Activated T-helper 1 cell treated with anti-CD3 and anti-CD28 coated beads, Interleukin-12 subunit alpha, Interleukin-12 subunit beta, Interleukin-2, Interleukin-4 antibody, amounts not matched to agents 30 ng/mL and 10 ng/mL and 1 ng/mL, durations not matched to agents 14 hours and 24 hours and 36 hours (primary cell): ENCODE data around the gene PHACTR4. TPM values are rescaled to one million over a fixed set of nuclear protein-coding genes. Genes with fewer than 3 reads are reported as not detected.
A peak's percentile ranks its signal among the peaks of the same experiment; 100 is the strongest.
"Not testable (repeated sequence)": the region's sequence is repeated elsewhere in the genome, so short reads cannot be mapped to it uniquely, and the experiment has no call there.

Experiments used
- DNase-seq: peaks from one replicate; pipeline ENCODE4 v3.0.0; 2021; ENCODE audit warnings: low spot score
- H3K27ac Mint-ChIP-seq: one replicate; pipeline ENCODE4 v1.8.0; 2021; ENCODE audit warnings: mild to moderate bottlenecking, mixed read lengths
- H3K27me3 Mint-ChIP-seq: one replicate; pipeline ENCODE4 v1.8.0; 2022; ENCODE audit warnings: mild to moderate bottlenecking, moderate library complexity, mixed read lengths; ENCODE audit not compliant: insufficient read depth
- H3K36me3 Mint-ChIP-seq: one replicate; pipeline ENCODE4 v1.8.0; 2021; ENCODE audit warnings: low read depth, mixed read lengths
- H3K4me1 Mint-ChIP-seq: one replicate; pipeline ENCODE4 v1.8.0; 2021; ENCODE audit warnings: low read depth, mixed read lengths
- H3K4me3 Mint-ChIP-seq: one replicate; pipeline ENCODE4 v1.8.0; 2021; ENCODE audit warnings: mild to moderate bottlenecking, moderate library complexity, mixed read lengths
- H3K9me3 Mint-ChIP-seq: one replicate; pipeline ENCODE4 v1.8.0; 2021; ENCODE audit warnings: mixed read lengths
- intact Hi-C: fragments of 100-400 bp; cut with micrococcal nuclease; formaldehyde crosslinking; loops from one replicate; pipeline ENCODE4 v1.15.1; 2024
- total RNA-seq: library from RNA; stranded (reverse); gene quantifications from 2 replicates; pipeline ENCODE4 v1.2.3, GENCODE V29; 2022

Gene PHACTR4
- total RNA-seq, 1 donor from 2014 or later = 28.9 TPM

GRCh38 chr1:28526886-28527285 is 157.3 kb downstream of the PHACTR4 start:
- Mint-ChIP-seq H3K4me3 (no peak overlapping the region), H3K36me3 (peaks cover 23% of the 10 kb centered on the region), H3K27ac (no peak overlapping the region), H3K27me3 (no peaks in the 10 kb centered on the region), H3K4me1 (peaks cover 5% of the 10 kb centered on the region), H3K9me3 (no peaks in the 10 kb centered on the region)
- DNase-seq = no peak
- intact Hi-C loops = no loop called here

GRCh38 chr1:28530456-28530855 is 160.9 kb downstream of the PHACTR4 start:
- Mint-ChIP-seq H3K9me3 (no peaks in the 10 kb centered on the region), H3K4me1 (no peaks in the 10 kb centered on the region), H3K27me3 (no peaks in the 10 kb centered on the region), H3K4me3 (no peak overlapping the region), H3K36me3 (peaks cover 26% of the 10 kb centered on the region), H3K27ac (no peak overlapping the region)
- no peak for DNase-seq
- intact Hi-C loops = no loop called here

DNA sequence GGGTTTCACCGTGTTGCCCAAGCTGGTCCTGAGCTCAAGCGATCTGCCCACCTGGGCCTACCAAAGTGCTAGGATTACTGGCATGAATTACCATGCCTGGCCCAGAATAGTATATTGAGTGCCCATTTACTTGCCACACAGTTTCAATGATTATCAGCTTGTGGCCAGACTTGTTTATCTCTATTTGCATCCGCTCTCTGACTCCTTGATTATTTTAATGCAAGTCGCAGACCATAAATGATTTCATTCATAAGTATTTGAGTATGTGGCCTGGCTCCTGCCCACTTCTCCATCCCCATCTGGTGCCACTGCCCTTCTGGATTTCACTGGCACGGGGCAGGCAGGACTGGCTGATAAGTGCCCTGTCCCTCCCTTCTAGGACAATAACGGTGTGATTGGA is 165.1 kb downstream of the PHACTR4 start:
- H3K27me3 Mint-ChIP-seq = no peaks in the 10 kb centered on the region
- no peak for DNase-seq
- peaks cover 30% of the 10 kb centered on the region for H3K36me3 Mint-ChIP-seq
- intact Hi-C loops = no loop called here
- H3K9me3 Mint-ChIP-seq = no peaks in the 10 kb centered on the region
- no peaks in the 10 kb centered on the region for H3K4me1 Mint-ChIP-seq
- H3K4me3 Mint-ChIP-seq = no peak overlapping the region
- no peak overlapping the region for H3K27ac Mint-ChIP-seq

GRCh38 chr1:28535180-28535579 is 165.6 kb downstream of the PHACTR4 start:
- Mint-ChIP-seq H3K9me3 (no peaks in the 10 kb centered on the region), H3K4me1 (no peaks in the 10 kb centered on the region), H3K27me3 (no peaks in the 10 kb centered on the region), H3K27ac (no peak overlapping the region), H3K36me3 (peaks cover 28% of the 10 kb centered on the region), H3K4me3 (no peak overlapping the region)
- no peak for DNase-seq
- intact Hi-C loops = no loop called here

- intact Hi-C loops = no loop called here
- Mint-ChIP-seq H3K4me3 (no peak overlapping the region), H3K9me3 (no peaks in the 10 kb centered on the region), H3K36me3 (peaks cover 15% of the 10 kb centered on the region), H3K27me3 (no peaks in the 10 kb centered on the region), H3K27ac (no peak overlapping the region), H3K4me1 (no peaks in the 10 kb centered on the region)
- no peak for DNase-seq
These were observed 168.1 kb downstream of the PHACTR4 start for GRCh38 chr1:28537457-28538199.

- no peak for DNase-seq
- Mint-ChIP-seq H3K4me1 (no peaks in the 10 kb centered on the region), H3K36me3 (peaks cover 15% of the 10 kb centered on the region), H3K9me3 (no peaks in the 10 kb centered on the region), H3K4me3 (no peak overlapping the region), H3K27ac (peak overlapping the region; percentile 48), H3K27me3 (no peaks in the 10 kb centered on the region)
- intact Hi-C loops = no loop called here
These were observed 168.7 kb downstream of the PHACTR4 start for GRCh38 chr1:28538286-28538685.

GRCh38 chr1:28540651-28541050 is 171.1 kb downstream of the PHACTR4 start:
- no peak for DNase-seq
- H3K27ac Mint-ChIP-seq = no peak overlapping the region
- H3K4me1 Mint-ChIP-seq = no peaks in the 10 kb centered on the region
- peaks cover 8% of the 10 kb centered on the region for H3K36me3 Mint-ChIP-seq
- H3K9me3 Mint-ChIP-seq = no peaks in the 10 kb centered on the region
- H3K4me3 Mint-ChIP-seq = no peak overlapping the region
- intact Hi-C loops = no loop called here
- no peaks in the 10 kb centered on the region for H3K27me3 Mint-ChIP-seq

- H3K4me1 Mint-ChIP-seq, intact Hi-C loops, H3K27me3 Mint-ChIP-seq, H3K36me3 Mint-ChIP-seq, H3K9me3 Mint-ChIP-seq, H3K27ac Mint-ChIP-seq, H3K4me3 Mint-ChIP-seq, DNase-seq: not testable (repeated sequence)
These were observed 172.0 kb downstream of the PHACTR4 start for GRCh38 chr1:28541414-28542015.

GRCh38 chr1:28545246-28545628 is 175.7 kb downstream of the PHACTR4 start:
- H3K4me1 Mint-ChIP-seq = no peaks in the 10 kb centered on the region
- no peak overlapping the region for H3K27ac Mint-ChIP-seq

DNA sequence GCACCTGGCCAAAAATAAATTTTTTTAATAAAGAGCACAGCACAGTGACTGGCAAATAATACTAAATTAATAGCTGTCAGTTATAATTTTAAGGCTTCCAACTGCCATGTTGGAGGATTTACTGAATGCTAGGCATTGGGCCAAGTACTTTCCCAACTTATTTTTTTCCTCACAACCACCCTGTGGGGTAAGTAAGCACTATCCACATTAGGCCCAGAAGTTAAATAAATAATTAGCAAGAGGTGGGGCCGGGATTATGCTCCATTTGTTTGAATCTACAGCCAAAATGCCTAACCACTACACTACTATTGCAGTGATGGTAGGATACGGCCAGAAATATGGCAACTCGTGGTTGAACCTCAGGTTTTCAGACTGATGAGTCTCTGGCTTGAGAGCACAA is 178.8 kb downstream of the PHACTR4 start:
- Mint-ChIP-seq H3K4me1 (peaks cover 10% of the 10 kb centered on the region), H3K27me3 (no peaks in the 10 kb centered on the region), H3K9me3 (no peaks in the 10 kb centered on the region), H3K27ac (no peak overlapping the region), H3K36me3 (peaks cover 2% of the 10 kb centered on the region), H3K4me3 (no peak overlapping the region)
- no peak for DNase-seq
- intact Hi-C loops = no loop called here

More at GRCh38 chr1:28545246-28545628, 175.7 kb downstream of the PHACTR4 start:
- Mint-ChIP-seq H3K27me3 (no peaks in the 10 kb centered on the region), H3K4me3 (no peak overlapping the region), H3K36me3 (no peaks in the 10 kb centered on the region), H3K9me3 (no peaks in the 10 kb centered on the region)
- DNase-seq = no peak
- intact Hi-C loops = no loop called here

Other genes starting within 250 kb of the PHACTR4 start
- gene PTAFR, start 193.1 kb upstream of the PHACTR4 start, total RNA-seq = 0.24 and 0.62 TPM in 2 replicates
- 95.4 and 97.1 TPM in 2 replicates for gene DNAJC8, start 136.7 kb upstream of the PHACTR4 start, total RNA-seq
- gene ATP5IF1, start 133.6 kb upstream of the PHACTR4 start, total RNA-seq = 128 and 132 TPM in 2 replicates
- 18.7 and 19.3 TPM in 2 replicates for gene SESN2, start 110.2 kb upstream of the PHACTR4 start, total RNA-seq
- gene MED18, start 40.7 kb upstream of the PHACTR4 start, total RNA-seq = 19.5 and 21.5 TPM in 2 replicates
- 130 and 135 TPM in 2 replicates for gene RCC1, start 136.3 kb downstream of the PHACTR4 start, total RNA-seq
- 40.2 and 41.0 TPM in 2 replicates for gene TRNAU1AP, start 183.3 kb downstream of the PHACTR4 start, total RNA-seq
- gene RAB42, start 222.5 kb downstream of the PHACTR4 start, total RNA-seq = 0.27 TPM in 1 of 2 replicates, not detected in the other